Measurements from ENCODE around the gene DDI2.

DNA sequence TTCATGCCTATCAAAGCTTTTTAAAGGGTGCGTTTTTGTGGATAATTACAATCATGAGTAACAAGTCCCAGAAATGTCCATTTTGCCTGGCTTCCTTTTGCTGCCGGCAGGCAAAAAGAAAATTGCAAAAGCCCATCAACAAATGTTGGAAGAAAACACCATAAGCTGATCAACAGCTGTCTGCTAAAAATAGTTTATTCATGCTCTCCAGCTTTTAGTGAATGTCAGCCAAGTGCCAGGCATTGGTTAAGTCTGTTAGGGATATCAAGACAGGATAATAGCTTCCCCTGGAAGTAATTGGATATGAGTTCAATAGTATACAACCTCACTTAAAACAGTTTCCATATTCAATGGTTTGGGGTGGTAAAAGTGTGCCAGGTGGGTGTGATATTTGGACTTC is 18.8 kb upstream of the DDI2 start:
- TF ChIP-seq POLR2A (IDR thresholded peaks at IDR 0.05; ENCODE audit: low read depth, low read length) = no peak
- TF ChIP-seq POLR2AphosphoS5 (IDR thresholded peaks at IDR 0.05; ENCODE audit: low read depth, low read length) = no peak
- no peak for TF ChIP-seq TAF1 (IDR thresholded peaks at IDR 0.05; ENCODE audit: borderline replicate concordance, low read depth, low read length)

Measured in GM12892 (cell line).